H1 (cell line): Measurements from ENCODE around the gene RESF1. TPM values are rescaled to one million over a fixed set of nuclear protein-coding genes. Genes with fewer than 3 reads are reported as not detected.

Experiments
- CTCF ChIA-PET: fragments of 300-600 bp; sonication (Branson Sonifier 250); formaldehyde crosslinking; loops from one replicate; lab custom pipeline; 2021; ENCODE audit not compliant: partially characterized antibody; lab: Charles Lee
- POLR2A ChIA-PET: fragments of 300-600 bp; sonication (Branson Sonifier 250); formaldehyde crosslinking; loops from one replicate; lab custom pipeline; 2021; ENCODE audit warnings: inconsistent platforms; ENCODE audit not compliant: partially characterized antibody; lab: Charles Lee
- DNase-seq, 2 experiments: peaks; one replicate each; pipeline versions ENCODE4 v3.0.0 to v3.0.0-alpha.2; 2010 to 2022; ENCODE audit warnings: low spot score in 2 of 2, low read depth in 1 of 2, mixed read lengths in 1 of 2
- FAIRE-seq: peaks from 2 replicates; lab custom pipeline; 2011; peaks lifted over from hg19 to GRCh38; lab: Jason Lieb, UNC
- H2AFZ ChIP-seq: 2 replicates; pipeline ENCODE4 v1.8.1; 2012; ENCODE audit warnings: low read length, inconsistent platforms
- H2AK5ac ChIP-seq: 2 replicates; pipeline ENCODE4 v1.6.1; 2013; ENCODE audit warnings: low read depth, low read length
- H2BK120ac ChIP-seq: replicated peaks from 2 replicates; pipeline ENCODE3; 2013; ENCODE audit warnings: low read depth, low read length, inconsistent platforms
- H2BK12ac ChIP-seq: 2 replicates; pipeline ENCODE4 v1.6.1; 2013; ENCODE audit warnings: low read depth, low read length
- H2BK15ac ChIP-seq: 2 replicates; pipeline ENCODE4 v1.6.1; 2013; ENCODE audit warnings: low read length
- H2BK20ac ChIP-seq: 2 replicates; pipeline ENCODE4 v1.6.1; 2013; ENCODE audit warnings: low read length
- H2BK5ac ChIP-seq: 2 replicates; pipeline ENCODE4 v1.6.1; 2013; ENCODE audit warnings: low read depth, low read length
- H3K14ac ChIP-seq: 2 replicates; pipeline ENCODE4 v1.6.1; 2013; ENCODE audit warnings: inconsistent platforms; ENCODE audit not compliant: insufficient read length
- H3K18ac ChIP-seq: 2 replicates; pipeline ENCODE4 v1.6.1; 2013; ENCODE audit warnings: low read length; ENCODE audit errors: extremely low read depth
- H3K23ac ChIP-seq: 2 replicates; pipeline ENCODE4 v1.6.1; 2013; ENCODE audit warnings: inconsistent platforms; ENCODE audit not compliant: insufficient read length
- H3K23me2 ChIP-seq: 2 replicates; pipeline ENCODE4 v1.6.1; 2013; ENCODE audit warnings: low read depth, low read length
- H3K27ac ChIP-seq: 2 replicates; pipeline ENCODE4 v1.6.1; 2011; ENCODE audit warnings: low read depth, low read length, inconsistent platforms
- H3K27me3 ChIP-seq, 4 experiments: replicated peaks in 1 of 4; 1 replicate in 1 of 4; 2 replicates in 3 of 4; pipeline versions ENCODE4 v1.6.1 to v1.8.1; 2011 to 2013; ENCODE audit warnings: low read length in 3 of 4, mild to moderate bottlenecking in 3 of 4, inconsistent platforms in 2 of 4, mixed read lengths in 2 of 4, moderate library complexity in 1 of 4; ENCODE audit not compliant: control insufficient read depth in 3 of 4, insufficient read depth in 3 of 4; ENCODE audit errors: extremely low read depth in 1 of 4
- H3K36me3 ChIP-seq, 4 experiments: 2 replicates each; pipeline versions ENCODE4 v1.6.1 to v1.8.1; 2011 to 2013; ENCODE audit warnings: mild to moderate bottlenecking in 4 of 4, low read length in 3 of 4, moderate library complexity in 2 of 4, control low read depth in 1 of 4, inconsistent platforms in 1 of 4; ENCODE audit not compliant: insufficient read depth in 4 of 4, control insufficient read depth in 2 of 4
- H3K4ac ChIP-seq: replicated peaks from 2 replicates; pipeline ENCODE3; 2013; ENCODE audit warnings: low read length, low read depth, mixed read lengths, inconsistent platforms; ENCODE audit not compliant: insufficient read length
- H3K4me1 ChIP-seq, 4 experiments: replicated peaks in 1 of 4; 1 replicate in 1 of 4; 2 replicates in 3 of 4; pipeline versions ENCODE4 v1.6.1 to v1.8.1; 2011 to 2013; ENCODE audit warnings: low read length in 3 of 4, inconsistent platforms in 2 of 4, mixed read lengths in 1 of 4; ENCODE audit not compliant: insufficient read depth in 4 of 4, control insufficient read depth in 3 of 4
- H3K4me2 ChIP-seq, 2 experiments: 2 replicates each; pipeline versions ENCODE4 v1.6.1 to v1.8.1; 2011 to 2013; ENCODE audit warnings: low read depth in 2 of 2, low read length in 2 of 2, control low read depth in 1 of 2, inconsistent platforms in 1 of 2, mild to moderate bottlenecking in 1 of 2; ENCODE audit not compliant: insufficient read depth in 1 of 2
- H3K4me3 ChIP-seq, 4 experiments: fragments of 200-600, 300-600 bp in 1 of 4; sonication (generic), shearing (Covaris generic), sonication (Bioruptor Twin) in 1 of 4; 2 replicates each; pipeline versions ENCODE4 v1.5.1 to v1.8.1; 2011 to 2016; ENCODE audit warnings: low read length in 4 of 4, low read depth in 3 of 4, control low read depth in 2 of 4, inconsistent platforms in 2 of 4, mild to moderate bottlenecking in 2 of 4, mixed read lengths in 1 of 4, moderate library complexity in 1 of 4; ENCODE audit not compliant: insufficient read depth in 2 of 4; ENCODE audit errors: extremely low read depth in 1 of 4
- H3K56ac ChIP-seq: replicated peaks from 2 replicates; pipeline ENCODE3; 2013; ENCODE audit warnings: low read depth, mild to moderate bottlenecking, mixed read lengths, low read length, inconsistent platforms; ENCODE audit not compliant: insufficient read length
- H3K79me1 ChIP-seq: 2 replicates; pipeline ENCODE4 v1.6.1; 2013; ENCODE audit warnings: low read depth, low read length, control low read depth
- H3K79me2 ChIP-seq, 2 experiments: 2 replicates each; pipeline versions ENCODE4 v1.6.1 to v1.8.1; 2012 to 2013; ENCODE audit warnings: low read length in 2 of 2, mild to moderate bottlenecking in 2 of 2, inconsistent platforms in 1 of 2; ENCODE audit not compliant: insufficient read depth in 2 of 2, control insufficient read depth in 1 of 2
- H3K9ac ChIP-seq, 4 experiments: replicated peaks in 1 of 4; 1 replicate in 1 of 4; 2 replicates in 3 of 4; pipeline versions ENCODE4 v1.6.1 to v1.8.1; 2011 to 2013; ENCODE audit warnings: low read depth in 3 of 4, low read length in 3 of 4, control low read depth in 2 of 4, mild to moderate bottlenecking in 2 of 4, moderate library complexity in 2 of 4, inconsistent platforms in 1 of 4; ENCODE audit errors: extremely low read depth in 1 of 4
- H3K9me3 ChIP-seq, 2 experiments: 2 replicates each; pipeline versions ENCODE4 v1.6.1 to v1.8.1; 2012 to 2013; ENCODE audit warnings: mild to moderate bottlenecking in 2 of 2, moderate library complexity in 2 of 2, control low read depth in 1 of 2, inconsistent platforms in 1 of 2, low read depth in 1 of 2, low read length in 1 of 2, mixed read lengths in 1 of 2; ENCODE audit not compliant: insufficient read depth in 2 of 2
- H4K20me1 ChIP-seq, 2 experiments: replicated peaks in 1 of 2; 2 replicates each; pipeline versions ENCODE3 to v1.8.1; 2011 to 2013; ENCODE audit warnings: inconsistent platforms in 2 of 2, low read length in 2 of 2, mild to moderate bottlenecking in 1 of 2; ENCODE audit not compliant: insufficient read depth in 2 of 2, control insufficient read depth in 1 of 2
- H4K5ac ChIP-seq: 2 replicates; pipeline ENCODE4 v1.6.1; 2013; ENCODE audit warnings: low read length, low read depth, mixed read lengths, inconsistent platforms; ENCODE audit not compliant: insufficient read length
- H4K8ac ChIP-seq: 2 replicates; pipeline ENCODE4 v1.8.0; 2013; ENCODE audit warnings: mild to moderate bottlenecking, moderate library complexity, low read length, inconsistent platforms; ENCODE audit not compliant: insufficient read depth; ENCODE audit errors: extremely low read depth
- H4K91ac ChIP-seq: replicated peaks from 2 replicates; pipeline ENCODE3; 2013; ENCODE audit warnings: low read length, mixed read lengths, inconsistent platforms; ENCODE audit not compliant: insufficient read length
- ASH2L ChIP-seq: fragments of 200-600, 300-600 bp; sonication (generic); IDR thresholded peaks from one replicate; pipeline ENCODE4 v1.7.1; 2017; ENCODE audit warnings: low read length
- CBX8 ChIP-seq: fragments of 300-800, 300-1000 bp; sonication (generic); IDR thresholded peaks from 2 replicates; pipeline ENCODE4 v1.7.1; 2016; ENCODE audit warnings: low read depth, low read length, borderline replicate concordance
- POLR2AphosphoS5 ChIP-seq: IDR thresholded peaks from 2 replicates; pipeline ENCODE4 v1.6.1; 2011; ENCODE audit warnings: low read depth, low read length
- SIN3A ChIP-seq, 2 experiments: IDR thresholded peaks in 1 of 2; conservative IDR thresholded peaks in 1 of 2; 2 replicates each; pipeline ENCODE4 v1.6.1; 2011 to 2012; ENCODE audit warnings: low read length in 2 of 2, improper control_type of control experiment in 1 of 2, low read depth in 1 of 2, mild to moderate bottlenecking in 1 of 2
- SP1 ChIP-seq: IDR thresholded peaks from 2 replicates; pipeline ENCODE4 v1.6.1; 2011; ENCODE audit warnings: low read depth, low read length
- WGBS, 2 experiments: shearing (Covaris generic) in 1 of 2; methylation state at CpG; one replicate each; pipeline versions ENCODE4 v1.1.6 to v1.1.7; 2013 to 2015; ENCODE audit warnings: low lambda C conversion rate in 2 of 2, mixed read lengths in 2 of 2, inconsistent platforms in 1 of 2, low coverage in 1 of 2, missing lambda C conversion rate in 1 of 2; ENCODE audit not compliant: insufficient replicate concordance in 2 of 2, insufficient coverage in 1 of 2, insufficient read length in 1 of 2; ENCODE audit errors: extremely low coverage in 1 of 2, missing lambda C conversion rate in 1 of 2; 5-methylcytosine and 5-hydroxymethylcytosine counted together
- polyA plus RNA-seq, 7 experiments: library from polyadenylated mRNA; depleted of rRNA in 3 of 7; stranded (reverse) in 5 of 7; unstranded in 2 of 7; fragments of >200 nt in 5 of 7; fragments of 200-250 nt in 2 of 7; gene quantifications; 1 replicate in 5 of 7; 2 replicates in 1 of 7; 4 replicates in 1 of 7; pipeline versions ENCODE4 v1.2.1 to v1.2.3, GENCODE V29; 2011 to 2013; ENCODE audit warnings: missing spikeins in 2 of 7, mixed read lengths in 2 of 7
- total RNA-seq: library from RNA; stranded (reverse); fragmentation: NEBNext Ultra II Directional; extraction: Animal tissue kit (Norgen Biotek cat#: 25700); gene quantifications from 2 replicates; pipeline ENCODE4 v1.2.1, GENCODE V29; 2021
- TF ChIP-seq, protein P1 (sequence below): IDR thresholded peaks from 2 replicates; pipeline ENCODE4 v1.6.1; 2012; ENCODE audit warnings: inconsistent platforms

The RESF1 gene
- total and polyA plus RNA-seq, 2 of the 8 experiments (the other 6 are each of a cell fraction or from before 2014, with no cell fraction given) = 64.3 to 128 TPM

DNA sequence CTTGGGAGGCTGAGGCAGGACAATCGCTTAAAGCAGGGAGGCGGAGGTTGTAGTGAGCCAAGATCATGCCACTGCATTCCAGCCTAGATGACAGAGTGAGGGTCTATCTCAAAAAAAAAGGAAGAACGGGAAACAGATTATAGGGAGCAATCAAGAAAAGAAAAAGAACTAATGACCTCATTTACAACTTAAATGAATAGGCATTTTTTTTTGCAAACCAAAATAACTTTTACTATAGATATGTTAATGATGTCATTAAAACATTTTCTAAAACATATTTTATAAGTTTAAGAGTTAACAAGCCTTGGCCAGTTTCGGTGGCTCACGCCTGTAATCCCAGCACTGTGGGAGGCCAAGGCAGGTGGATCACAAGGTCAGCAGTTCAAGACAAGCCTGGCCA is 6.8 kb upstream of the RESF1 start:
- Histone ChIP-seq H3K4me1 (no peaks in the 10 kb centered on the region), H3K9ac (no peak overlapping the region), H3K4me3 (no peak overlapping the region), H3K23me2 (no peaks in the 10 kb centered on the region; the same call in 1 of the 2 replicates), H3K9me3 (peaks cover 5 to 6% of the 10 kb centered on the region in 2 experiments; a peak in 1 of 4 replicates), H3K27me3 (no peaks in the 10 kb centered on the region), H2AK5ac (no peak overlapping the region), H2BK15ac (no peak overlapping the region), H4K5ac (no peak overlapping the region), H4K8ac (no peak overlapping the region), H3K4ac (no peak overlapping the region), H2BK12ac (no peak overlapping the region), H3K14ac (no peak overlapping the region), H4K20me1 (no peaks in the 10 kb centered on the region), H3K36me3 (no peaks in the 10 kb centered on the region), H3K23ac (no peak overlapping the region), H2BK120ac (no peak overlapping the region), H3K79me1 (no peaks in the 10 kb centered on the region), H2AFZ (no peak overlapping the region), H3K27ac (no peak overlapping the region), H3K56ac (no peak overlapping the region), H4K91ac (no peak overlapping the region), H3K4me2 (no peak overlapping the region), H2BK5ac (no peak overlapping the region), H2BK20ac (no peak overlapping the region), H3K18ac (no peak overlapping the region), H3K79me2 (no peaks in the 10 kb centered on the region)
- ChIA-PET CTCF (interaction anchor here (0.6 to 0.8 kb wide), 2 partner anchors 58 to 309 kb away, joined by 3 read pairs; no protein-coding TSS in a partner anchor), POLR2A (interaction anchor here (0.7 kb wide), 1 partner anchor 964 kb away, joined by 3 read pairs; no protein-coding TSS in a partner anchor)
- no peak for DNase-seq
- WGBS, 2 experiments = 87% methylated on average over 5 of the region's 5 CpGs; no CpG with 5 or more reads in 1 of the 2 experiments
- no peak for FAIRE-seq
- TF ChIP-seq POLR2AphosphoS5 (no peak), CBX8 (no peak), SP1 (no peak), SIN3A (conservative IDR thresholded peaks at IDR 0.05 in 1 of 2, IDR thresholded peaks at IDR 0.05 in 1 of 2; ENCODE audit: low read depth in 1 of 2, low read length in 2 of 2) (no peak), ASH2L (no peak)
- TF ChIP-seq, protein P1, sequence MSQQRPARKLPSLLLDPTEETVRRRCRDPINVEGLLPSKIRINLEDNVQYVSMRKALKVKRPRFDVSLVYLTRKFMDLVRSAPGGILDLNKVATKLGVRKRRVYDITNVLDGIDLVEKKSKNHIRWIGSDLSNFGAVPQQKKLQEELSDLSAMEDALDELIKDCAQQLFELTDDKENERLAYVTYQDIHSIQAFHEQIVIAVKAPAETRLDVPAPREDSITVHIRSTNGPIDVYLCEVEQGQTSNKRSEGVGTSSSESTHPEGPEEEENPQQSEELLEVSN = no peak
